Rectal smooth muscle tissue (tissue), 1 donor: Measurements from ENCODE around the gene CDC23.
"Not testable (repeated sequence)": the region's sequence is repeated elsewhere in the genome, so short reads cannot be mapped to it uniquely, and the experiment has no call there.

ENCODE experiments used
- H3K27ac ChIP-seq: one replicate; pipeline ENCODE4 v1.7.0; 2013; ENCODE audit warnings: low read depth, low read length, inconsistent platforms
- H3K27me3 ChIP-seq: one replicate; pipeline ENCODE4 v1.7.0; 2013; ENCODE audit warnings: low read length; ENCODE audit not compliant: control insufficient read depth, insufficient read depth
- H3K36me3 ChIP-seq: one replicate; pipeline ENCODE4 v1.7.0; 2013; ENCODE audit warnings: low read length; ENCODE audit not compliant: control insufficient read depth, insufficient read depth
- H3K4me1 ChIP-seq: one replicate; pipeline ENCODE4 v1.7.0; 2013; ENCODE audit warnings: low read length; ENCODE audit not compliant: control insufficient read depth, insufficient read depth
- H3K4me3 ChIP-seq: one replicate; pipeline ENCODE4 v1.7.0; 2013; ENCODE audit warnings: low read length
- H3K9ac ChIP-seq: one replicate; pipeline ENCODE4 v1.7.0; 2013; ENCODE audit warnings: low read length

The CDC23 gene

GRCh38 chr5:138160706-138161105 is 52.4 kb downstream of the CDC23 start:
- Histone ChIP-seq H3K27ac (no peak overlapping the region), H3K4me1 (no peaks in the 10 kb centered on the region), H3K36me3 (peaks cover 66% of the 10 kb centered on the region), H3K27me3 (no peaks in the 10 kb centered on the region), H3K9ac (no peak overlapping the region), H3K4me3 (no peak overlapping the region)

- H3K4me1 ChIP-seq = no peaks in the 10 kb centered on the region
- no peak overlapping the region for H3K27ac ChIP-seq
- no peaks in the 10 kb centered on the region for H3K27me3 ChIP-seq
- H3K4me3 ChIP-seq = no peak overlapping the region
- H3K9ac ChIP-seq = no peak overlapping the region
- peaks cover 56% of the 10 kb centered on the region for H3K36me3 ChIP-seq
Measured at GRCh38 chr5:138159666-138160065, 53.5 kb downstream of the CDC23 start.

DNA sequence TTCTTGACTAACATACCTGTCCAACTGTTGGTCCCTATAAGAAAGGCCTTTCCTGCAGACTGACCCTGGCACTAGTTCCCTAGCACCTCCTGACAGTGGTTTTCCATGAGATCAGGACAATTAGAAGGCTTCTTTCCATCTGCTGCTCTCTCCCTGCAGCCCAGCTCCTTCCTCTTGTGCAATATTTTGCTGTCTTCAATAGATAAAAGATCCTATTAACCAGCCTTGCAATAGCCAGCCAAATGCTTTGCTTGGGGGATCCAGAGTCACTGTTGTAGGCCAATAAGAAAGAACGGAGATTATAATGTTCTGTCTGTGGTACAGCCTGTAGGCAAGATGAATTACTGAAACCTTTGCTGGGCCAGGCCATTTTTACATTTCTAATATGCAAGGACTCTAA is 55.5 kb downstream of the CDC23 start:
- H3K27me3 ChIP-seq = no peaks in the 10 kb centered on the region
- H3K9ac ChIP-seq = no peak overlapping the region
- H3K4me3 ChIP-seq = no peak overlapping the region
- no peak overlapping the region for H3K27ac ChIP-seq
- peaks cover 39% of the 10 kb centered on the region for H3K36me3 ChIP-seq
- H3K4me1 ChIP-seq = no peaks in the 10 kb centered on the region

GRCh38 chr5:138155977-138156376 is 57.1 kb downstream of the CDC23 start:
- H3K4me1 ChIP-seq, H3K27me3 ChIP-seq, H3K9ac ChIP-seq, H3K4me3 ChIP-seq, H3K27ac ChIP-seq: not testable (repeated sequence)
- H3K36me3 ChIP-seq = peaks cover 30% of the 10 kb centered on the region

GRCh38 chr5:138149530-138149929 is 63.6 kb downstream of the CDC23 start:
- Histone ChIP-seq H3K9ac (no peak overlapping the region), H3K36me3 (no peaks in the 10 kb centered on the region), H3K4me1 (no peaks in the 10 kb centered on the region), H3K4me3 (no peak overlapping the region), H3K27ac (no peak overlapping the region), H3K27me3 (no peaks in the 10 kb centered on the region)

- no peaks in the 10 kb centered on the region for H3K4me1 ChIP-seq
Measured at GRCh38 chr5:138148811-138149210, 64.3 kb downstream of the CDC23 start.

DNA sequence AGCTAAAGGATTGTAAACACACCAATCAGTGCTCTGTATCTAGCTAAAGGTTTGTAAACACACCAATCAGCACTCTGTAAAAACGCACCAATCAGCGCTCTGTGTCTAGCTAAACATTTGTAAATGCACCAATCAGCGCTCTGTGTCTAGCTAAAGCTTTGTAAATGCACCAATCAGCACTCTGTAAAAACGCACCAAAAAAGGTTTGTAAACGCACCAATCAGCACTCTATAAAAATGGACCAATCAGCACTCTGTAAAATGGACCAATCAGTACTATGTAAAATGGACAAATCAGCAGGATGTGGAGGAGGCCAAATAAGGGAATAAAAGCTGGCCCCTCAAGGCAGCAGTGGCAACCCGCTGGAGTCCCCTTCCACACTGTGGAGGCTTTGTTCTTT is 69.5 kb downstream of the CDC23 start:
- H3K27ac ChIP-seq, H3K9ac ChIP-seq, H3K36me3 ChIP-seq, H3K27me3 ChIP-seq, H3K4me3 ChIP-seq, H3K4me1 ChIP-seq: not testable (repeated sequence)

More at GRCh38 chr5:138148811-138149210, 64.3 kb downstream of the CDC23 start:
- Histone ChIP-seq H3K4me3 (no peak overlapping the region), H3K27ac (no peak overlapping the region), H3K36me3 (no peaks in the 10 kb centered on the region), H3K27me3 (no peaks in the 10 kb centered on the region), H3K9ac (no peak overlapping the region)

DNA sequence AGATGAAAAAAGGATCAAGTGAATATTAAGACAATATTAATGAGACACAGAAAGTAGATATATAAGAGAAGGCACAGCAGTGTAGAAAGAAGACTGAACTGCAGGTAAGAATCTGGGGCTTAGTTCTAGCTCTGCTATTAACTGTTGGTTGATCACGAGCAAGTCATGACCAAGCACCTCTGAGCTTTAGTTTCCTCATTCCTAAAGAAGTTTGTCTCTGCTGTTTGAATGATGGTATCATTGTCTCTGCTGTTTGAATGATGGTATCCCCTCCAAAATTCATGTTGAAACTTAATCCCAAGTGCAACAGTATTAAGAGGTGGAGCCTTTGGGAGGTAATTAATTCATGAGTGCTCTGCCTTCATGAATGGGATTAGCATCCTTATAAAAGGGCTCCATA is 71.4 kb downstream of the CDC23 start:
- Histone ChIP-seq H3K4me3 (no peak overlapping the region), H3K9ac (no peak overlapping the region), H3K27me3 (no peaks in the 10 kb centered on the region), H3K36me3 (no peaks in the 10 kb centered on the region), H3K27ac (no peak overlapping the region), H3K4me1 (no peaks in the 10 kb centered on the region)

DNA sequence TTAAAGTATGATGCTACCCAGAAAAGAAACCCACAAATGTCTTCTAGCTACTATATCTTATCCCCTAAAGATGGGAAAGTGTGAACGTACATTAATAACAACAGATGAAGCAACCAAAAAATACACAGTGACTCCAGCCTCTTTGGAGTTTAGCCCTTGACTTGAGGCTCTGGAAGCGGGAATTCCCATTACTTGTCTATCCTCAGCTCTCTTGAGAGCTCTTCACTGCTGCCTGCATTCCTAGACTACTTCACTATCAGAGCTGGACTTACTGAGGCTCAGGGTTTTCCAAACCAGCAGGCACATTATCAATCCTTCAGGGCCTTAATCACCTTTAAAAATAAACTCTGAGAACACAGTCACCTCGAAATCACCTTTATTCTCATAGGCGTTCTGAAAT is 72.9 kb downstream of the CDC23 start:
- Histone ChIP-seq H3K27me3 (no peaks in the 10 kb centered on the region), H3K4me3 (no peak overlapping the region), H3K4me1 (no peaks in the 10 kb centered on the region), H3K36me3 (no peaks in the 10 kb centered on the region), H3K27ac (no peak overlapping the region), H3K9ac (no peak overlapping the region)

- H3K27ac ChIP-seq = no peak overlapping the region
Measured at GRCh38 chr5:138139781-138140090, 73.4 kb downstream of the CDC23 start.

GRCh38 chr5:138138949-138139780 is 74.0 kb downstream of the CDC23 start, which contains the start of gene NME5:
Gene NME5 (minus strand): TSS chr5:138139428. CDS start chr5:138138780, 648 bp downstream.
- no peaks in the 10 kb centered on the region for H3K4me1 ChIP-seq
- no peak within 1 kb of the TSS for H3K27ac ChIP-seq
- peak within 1 kb of the TSS; percentile 79 for H3K4me3 ChIP-seq
- H3K27me3 ChIP-seq = no peaks in the 10 kb centered on the region
- H3K36me3 ChIP-seq = no peaks in the 10 kb centered on the region
- no peak within 1 kb of the TSS for H3K9ac ChIP-seq

More at GRCh38 chr5:138139781-138140090, 73.4 kb downstream of the CDC23 start:
- no peak overlapping the region for H3K9ac ChIP-seq
- H3K27me3 ChIP-seq = no peaks in the 10 kb centered on the region
- H3K4me1 ChIP-seq = no peaks in the 10 kb centered on the region
- H3K36me3 ChIP-seq = no peaks in the 10 kb centered on the region
- no peak overlapping the region for H3K4me3 ChIP-seq
